Stomach smooth muscle (tissue), 2 donors: ENCODE data around the gene GTF2A1L.

Source experiments
- H3K27ac ChIP-seq: one replicate; pipeline ENCODE4 v1.7.0; 2013; ENCODE audit warnings: mild to moderate bottlenecking, low read length, inconsistent platforms
- H3K27me3 ChIP-seq, 2 donors: one replicate each; pipeline ENCODE4 v1.7.0; 2013; ENCODE audit warnings: low read length in 2 of 2; ENCODE audit not compliant: insufficient read depth in 2 of 2, control insufficient read depth in 1 of 2
- H3K36me3 ChIP-seq, 2 donors: one replicate each; pipeline ENCODE4 v1.7.0; 2013; ENCODE audit warnings: low read length in 2 of 2; ENCODE audit not compliant: control insufficient read depth in 2 of 2, insufficient read depth in 2 of 2
- H3K4me1 ChIP-seq: one replicate; pipeline ENCODE4 v1.7.0; 2013; ENCODE audit warnings: low read length; ENCODE audit not compliant: control insufficient read depth, insufficient read depth
- H3K4me3 ChIP-seq, 2 donors: one replicate each; pipeline ENCODE4 v1.7.0; 2013; ENCODE audit warnings: low read length in 2 of 2
- H3K9ac ChIP-seq, 2 donors: one replicate each; pipeline ENCODE4 v1.7.0; 2013; ENCODE audit warnings: low read length in 2 of 2, mild to moderate bottlenecking in 1 of 2
- H3K9me3 ChIP-seq, 2 donors: one replicate each; pipeline ENCODE4 v1.7.0; 2013; ENCODE audit warnings: low read length in 2 of 2; ENCODE audit not compliant: control insufficient read depth in 2 of 2
- donor health status: healthy.
- donor health status: Pancreatic carcinoma.

GTF2A1L gene

DNA sequence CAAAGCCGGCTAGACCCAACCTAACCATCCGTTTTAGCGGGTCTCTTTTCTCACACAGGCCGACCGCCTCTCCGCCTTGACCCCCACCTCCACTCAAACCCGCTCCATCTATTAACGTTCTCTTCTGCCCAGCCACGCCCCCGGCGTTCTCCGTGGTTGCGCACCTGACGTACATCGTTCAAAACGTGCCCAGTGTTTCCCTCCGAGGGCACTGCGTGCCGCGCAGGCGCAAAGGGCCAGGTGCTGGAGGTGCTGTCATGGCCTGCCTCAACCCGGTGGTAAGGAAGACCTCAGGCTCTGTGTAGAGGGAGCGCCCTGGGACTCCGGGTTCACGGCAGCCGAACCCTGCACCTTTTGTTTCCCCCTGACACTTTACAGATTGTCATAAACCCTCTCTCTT is at the start of gene GTF2A1L:
Gene GTF2A1L, plus strand, starts transcription at position 239 of the 400 bp plus-strand sequence. Its CDS starts 19 bp downstream, at position 258.
- Histone ChIP-seq H3K4me3 (no peak within 1 kb of the TSS), H3K4me1 (no peaks in the 10 kb centered on the region), H3K9me3 (no peaks in the 10 kb centered on the region), H3K27me3 (no peaks in the 10 kb centered on the region), H3K9ac (no peak within 1 kb of the TSS), H3K27ac (no peak within 1 kb of the TSS), H3K36me3 (peaks cover 0 to 3% of the 10 kb centered on the region in 2 donors)

- Histone ChIP-seq H3K4me1 (peaks cover 32% of the 10 kb centered on the region), H3K9me3 (no peaks in the 10 kb centered on the region), H3K9ac (no peak overlapping the region), H3K27ac (peak overlapping the region; percentile 1), H3K27me3 (no peaks in the 10 kb centered on the region), H3K36me3 (peaks cover 3 to 9% of the 10 kb centered on the region in 2 donors), H3K4me3 (no peak overlapping the region)
These were observed 49.1 kb upstream of the GTF2A1L start for GRCh38 chr2:48568547-48568946.

DNA sequence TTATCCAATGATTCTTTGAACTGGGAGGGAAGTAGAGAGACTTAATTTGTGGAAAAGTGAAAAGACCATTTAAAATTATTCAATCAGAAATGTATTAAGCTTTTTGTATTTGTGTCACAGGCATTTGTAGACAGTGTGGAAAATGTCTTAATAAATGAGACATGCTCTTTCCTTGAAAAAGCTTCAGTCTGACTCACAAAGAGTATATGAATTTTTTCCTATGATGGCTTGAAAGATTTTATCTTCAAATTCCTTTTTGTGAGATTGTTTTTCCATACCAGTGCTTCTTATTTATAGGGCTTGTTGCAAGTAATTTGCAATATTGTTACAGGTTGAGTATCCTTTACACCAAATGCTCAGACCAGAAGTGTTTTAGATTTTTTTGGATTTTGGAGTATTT is 48.2 kb upstream of the GTF2A1L start:
- H3K4me3 ChIP-seq: no peak overlapping the region
- no peak overlapping the region for H3K27ac ChIP-seq
- H3K36me3 ChIP-seq: peaks cover 3 to 11% of the 10 kb centered on the region in 2 donors
- no peaks in the 10 kb centered on the region for H3K9me3 ChIP-seq
- H3K9ac ChIP-seq: no peak overlapping the region
- no peaks in the 10 kb centered on the region for H3K27me3 ChIP-seq
- H3K4me1 ChIP-seq: peaks cover 32% of the 10 kb centered on the region

DNA sequence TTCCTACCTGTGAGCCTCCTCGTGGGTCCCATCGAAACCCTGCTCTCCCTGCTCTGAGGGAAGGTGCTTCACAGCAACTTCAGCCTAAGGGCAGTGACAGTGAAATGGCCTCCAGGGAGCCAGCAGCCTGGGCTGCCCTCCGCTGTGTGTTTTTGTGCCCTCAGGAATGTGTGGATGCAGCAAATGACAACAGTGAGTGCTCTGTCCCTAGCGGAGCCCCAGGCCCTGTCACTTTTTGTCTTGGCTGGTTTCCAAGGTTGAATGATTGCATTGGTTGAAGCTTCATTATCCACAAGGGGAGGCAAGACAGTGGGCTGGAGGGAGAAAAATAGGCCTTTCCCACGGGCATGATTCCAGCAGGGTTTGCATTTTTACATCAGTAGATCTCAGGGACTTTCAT is 44.8 kb upstream of the GTF2A1L start:
- Histone ChIP-seq H3K4me1 (peaks cover 20% of the 10 kb centered on the region), H3K9me3 (no peaks in the 10 kb centered on the region), H3K9ac (no peak overlapping the region), H3K27me3 (no peaks in the 10 kb centered on the region), H3K4me3 (no peak overlapping the region), H3K36me3 (peaks cover 3 to 11% of the 10 kb centered on the region in 2 donors), H3K27ac (peak overlapping the region; percentile 41)

DNA sequence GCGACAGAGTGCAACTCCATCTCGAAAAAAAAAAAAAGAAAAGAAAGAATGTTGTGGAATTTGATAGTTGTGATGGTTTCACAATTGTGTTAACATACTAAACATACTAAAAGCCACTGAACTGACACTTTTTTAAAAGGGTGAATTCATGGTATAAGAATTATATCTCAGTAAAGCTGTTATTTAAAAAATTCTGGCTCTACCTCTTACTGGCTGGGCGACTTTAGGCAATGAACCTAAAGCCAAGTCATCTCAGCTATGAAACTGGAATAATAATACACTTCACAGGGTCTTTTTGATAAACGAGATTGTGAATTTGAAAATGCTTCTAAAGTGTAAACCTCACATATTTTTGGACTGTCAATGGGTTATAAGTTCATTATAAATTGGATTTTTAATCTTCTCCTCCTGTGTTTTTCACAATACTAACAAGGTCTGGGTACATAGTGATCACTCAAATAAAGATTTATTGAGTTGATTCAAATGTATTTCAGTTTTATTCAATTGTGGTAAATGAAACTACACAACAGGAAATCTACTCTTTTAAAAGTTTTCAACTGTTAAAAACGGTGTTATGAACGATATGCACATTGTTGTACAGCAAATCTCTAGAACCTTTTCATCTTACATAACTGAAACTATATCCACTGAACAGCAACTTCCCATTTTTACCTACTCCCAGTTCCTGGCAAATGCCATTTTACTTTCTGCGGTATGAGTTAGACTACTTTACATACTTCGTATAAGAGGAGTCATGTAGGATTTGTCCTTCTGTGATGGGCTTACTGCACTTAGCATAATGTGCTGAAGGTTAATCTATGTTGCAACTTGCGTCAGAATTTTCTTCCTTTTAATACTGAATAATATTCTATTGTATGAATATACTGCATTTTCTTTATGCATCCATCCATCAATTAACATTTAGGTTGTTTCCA is 43.0 kb upstream of the GTF2A1L start:
- no peak overlapping the region for H3K4me3 ChIP-seq
- H3K27ac ChIP-seq: no peak overlapping the region
- peaks cover 0 to 8% of the 10 kb centered on the region in 2 donors for H3K36me3 ChIP-seq
- no peaks in the 10 kb centered on the region for H3K9me3 ChIP-seq
- H3K4me1 ChIP-seq: peaks cover 10% of the 10 kb centered on the region
- H3K9ac ChIP-seq: no peak overlapping the region
- no peaks in the 10 kb centered on the region for H3K27me3 ChIP-seq

- peaks cover 4 to 14% of the 10 kb centered on the region in 2 donors for H3K36me3 ChIP-seq
- H3K27ac ChIP-seq: no peak overlapping the region
- no peaks in the 10 kb centered on the region for H3K9me3 ChIP-seq
- peaks cover 6% of the 10 kb centered on the region for H3K4me1 ChIP-seq
- H3K9ac ChIP-seq: no peak overlapping the region
- no peak overlapping the region for H3K4me3 ChIP-seq
- H3K27me3 ChIP-seq: no peaks in the 10 kb centered on the region
These were observed 39.3 kb upstream of the GTF2A1L start for GRCh38 chr2:48578313-48578712.

DNA sequence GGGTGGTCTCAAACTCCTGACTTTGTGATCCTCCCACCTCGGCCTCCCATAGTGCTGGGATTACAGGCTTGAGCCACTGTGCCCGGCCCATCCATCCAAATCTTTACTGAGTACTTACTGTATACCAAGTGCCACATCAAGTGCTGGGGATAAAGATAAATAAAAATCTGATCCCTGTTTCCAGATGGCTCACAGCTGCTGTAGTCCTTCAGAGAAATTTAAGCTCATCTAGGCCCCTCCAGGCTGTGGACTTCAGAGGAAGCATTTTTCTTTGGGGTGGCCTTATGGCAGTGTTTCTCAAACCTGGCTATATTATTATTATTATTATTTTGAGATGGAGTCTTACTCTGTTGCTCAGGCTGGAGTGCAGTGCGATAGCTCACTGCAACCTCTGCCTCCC is 33.7 kb upstream of the GTF2A1L start:
- Histone ChIP-seq H3K27me3 (no peaks in the 10 kb centered on the region), H3K9ac (no peak overlapping the region), H3K9me3 (no peaks in the 10 kb centered on the region), H3K27ac (no peak overlapping the region), H3K4me1 (peaks cover 24% of the 10 kb centered on the region), H3K4me3 (no peak overlapping the region), H3K36me3 (peaks cover 12 to 19% of the 10 kb centered on the region in 2 donors)

- H3K27me3 ChIP-seq: no peaks in the 10 kb centered on the region
- no peak overlapping the region for H3K9ac ChIP-seq
- no peak overlapping the region for H3K27ac ChIP-seq
- no peak overlapping the region for H3K4me3 ChIP-seq
- peaks cover 27% of the 10 kb centered on the region for H3K4me1 ChIP-seq
- H3K9me3 ChIP-seq: no peaks in the 10 kb centered on the region
- peaks cover 12 to 19% of the 10 kb centered on the region in 2 donors for H3K36me3 ChIP-seq
These were observed 33.1 kb upstream of the GTF2A1L start for GRCh38 chr2:48584551-48584950.

DNA sequence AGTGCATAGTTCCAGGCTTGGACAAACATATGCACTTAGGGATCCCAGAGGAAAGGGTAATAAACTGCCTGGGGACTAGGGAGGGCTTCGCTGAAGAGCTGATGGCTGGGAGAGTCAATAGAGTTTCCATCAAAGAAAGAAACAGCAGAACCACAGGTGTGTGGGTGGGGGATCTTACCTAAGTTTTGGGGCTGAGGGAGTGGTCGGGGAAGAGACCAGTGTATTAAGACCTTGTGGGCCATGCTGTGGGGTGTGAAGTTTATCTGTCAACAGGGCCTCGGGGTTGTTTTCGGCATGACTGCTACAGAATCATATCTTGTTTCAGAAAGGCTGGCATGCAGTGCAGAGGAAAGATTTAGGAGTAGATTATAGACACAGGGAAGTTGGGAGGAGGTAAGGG is 31.2 kb upstream of the GTF2A1L start:
- Histone ChIP-seq H3K4me1 (peaks cover 21% of the 10 kb centered on the region), H3K4me3 (no peak overlapping the region), H3K27ac (no peak overlapping the region), H3K9ac (no peak overlapping the region), H3K36me3 (peaks cover 11 to 12% of the 10 kb centered on the region in 2 donors), H3K9me3 (no peaks in the 10 kb centered on the region), H3K27me3 (no peaks in the 10 kb centered on the region)

- no peaks in the 10 kb centered on the region for H3K27me3 ChIP-seq
- peaks cover 12 to 16% of the 10 kb centered on the region in 2 donors for H3K36me3 ChIP-seq
- no peak overlapping the region for H3K27ac ChIP-seq
- no peaks in the 10 kb centered on the region for H3K9me3 ChIP-seq
- peaks cover 21% of the 10 kb centered on the region for H3K4me1 ChIP-seq
- H3K9ac ChIP-seq: no peak overlapping the region
- H3K4me3 ChIP-seq: no peak overlapping the region
These were observed 30.1 kb upstream of the GTF2A1L start for GRCh38 chr2:48587560-48587959.

- Histone ChIP-seq H3K9me3 (no peaks in the 10 kb centered on the region), H3K9ac (no peak overlapping the region), H3K36me3 (peaks cover 13 to 15% of the 10 kb centered on the region in 2 donors), H3K4me3 (no peak overlapping the region), H3K27me3 (no peaks in the 10 kb centered on the region), H3K27ac (no peak overlapping the region), H3K4me1 (peaks cover 21% of the 10 kb centered on the region)
These were observed 29.7 kb upstream of the GTF2A1L start for GRCh38 chr2:48587961-48588360.
